HG03565 (cell line): ENCODE data around the gene PLXNA3.
A peak's percentile ranks its signal among the peaks of the same experiment; 100 is the strongest.

Source experiments
- ATAC-seq: cut with Tn5 transposase; IDR thresholded peaks from one replicate; pipeline ENCODE4 v1.9.1; 2021; ENCODE audit warnings: mild to moderate bottlenecking, moderate library complexity; ENCODE audit not compliant: unreplicated experiment

PLXNA3 gene

DNA sequence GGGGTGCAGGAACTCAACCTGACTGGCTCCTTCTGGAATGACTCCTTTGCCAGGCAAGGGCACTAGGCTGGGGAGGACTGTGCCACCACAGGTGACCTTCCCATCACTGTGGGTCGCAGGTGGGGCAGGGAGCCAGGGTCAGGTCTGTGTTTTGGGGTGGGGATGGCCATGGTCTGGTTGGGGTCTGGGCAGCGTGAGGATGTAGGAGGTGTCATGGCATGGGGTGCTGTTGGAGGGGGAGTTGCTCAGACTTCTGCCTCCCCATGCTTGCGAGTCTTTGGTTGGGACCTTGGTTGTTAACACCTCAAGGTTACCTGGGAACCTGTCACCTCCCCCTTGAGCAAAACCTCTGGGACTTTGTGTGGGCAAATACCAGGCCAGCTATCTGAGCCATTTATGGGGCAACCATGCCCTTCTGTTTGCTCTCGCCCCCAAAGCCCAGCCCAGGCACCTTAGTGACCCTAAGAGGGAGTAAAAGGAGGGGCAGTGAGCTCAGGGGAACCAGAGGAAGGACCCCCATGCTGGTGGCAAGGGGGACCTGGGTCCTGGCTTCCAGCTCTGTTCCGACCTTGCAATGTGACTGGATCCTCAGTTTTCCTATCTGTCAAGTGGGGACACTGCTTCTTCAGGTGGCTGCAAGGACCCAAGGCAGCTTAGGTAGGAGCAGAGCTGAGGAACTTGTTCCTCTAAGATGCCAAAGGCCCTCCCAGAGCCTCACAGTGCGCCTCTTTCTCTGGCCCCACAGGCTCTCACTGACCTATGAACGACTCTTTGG lies 23.5 kb upstream of the PLXNA3 start:
- no peak for ATAC-seq

DNA sequence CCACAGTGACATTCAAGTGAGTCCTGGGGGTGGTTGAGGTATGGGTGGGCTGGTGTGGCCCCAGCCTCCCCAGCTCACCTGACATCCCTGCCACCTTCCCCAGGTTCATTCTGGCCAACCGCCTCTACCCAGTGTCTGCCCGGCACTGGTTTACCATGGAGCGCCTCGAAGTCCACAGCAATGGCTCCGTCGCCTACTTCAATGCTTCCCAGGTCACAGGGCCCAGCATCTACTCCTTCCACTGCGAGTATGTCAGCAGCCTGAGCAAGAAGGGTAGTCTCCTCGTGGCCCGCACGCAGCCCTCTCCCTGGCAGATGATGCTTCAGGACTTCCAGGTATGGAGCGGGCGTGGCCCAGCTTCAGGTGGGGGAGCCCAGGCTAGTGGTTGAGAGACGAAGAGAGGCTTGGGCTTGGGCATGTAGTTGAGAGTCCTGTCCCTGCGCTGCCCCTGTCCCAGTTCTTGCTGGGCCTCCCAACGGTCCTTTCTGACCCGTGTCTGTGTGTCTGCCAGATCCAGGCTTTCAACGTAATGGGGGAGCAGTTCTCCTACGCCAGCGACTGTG lies 22.8 kb upstream of the PLXNA3 start:
- ATAC-seq = no peak

GRCh38 chrX:154436374-154436982 lies 21.6 kb upstream of the PLXNA3 start:
- no peak for ATAC-seq

DNA sequence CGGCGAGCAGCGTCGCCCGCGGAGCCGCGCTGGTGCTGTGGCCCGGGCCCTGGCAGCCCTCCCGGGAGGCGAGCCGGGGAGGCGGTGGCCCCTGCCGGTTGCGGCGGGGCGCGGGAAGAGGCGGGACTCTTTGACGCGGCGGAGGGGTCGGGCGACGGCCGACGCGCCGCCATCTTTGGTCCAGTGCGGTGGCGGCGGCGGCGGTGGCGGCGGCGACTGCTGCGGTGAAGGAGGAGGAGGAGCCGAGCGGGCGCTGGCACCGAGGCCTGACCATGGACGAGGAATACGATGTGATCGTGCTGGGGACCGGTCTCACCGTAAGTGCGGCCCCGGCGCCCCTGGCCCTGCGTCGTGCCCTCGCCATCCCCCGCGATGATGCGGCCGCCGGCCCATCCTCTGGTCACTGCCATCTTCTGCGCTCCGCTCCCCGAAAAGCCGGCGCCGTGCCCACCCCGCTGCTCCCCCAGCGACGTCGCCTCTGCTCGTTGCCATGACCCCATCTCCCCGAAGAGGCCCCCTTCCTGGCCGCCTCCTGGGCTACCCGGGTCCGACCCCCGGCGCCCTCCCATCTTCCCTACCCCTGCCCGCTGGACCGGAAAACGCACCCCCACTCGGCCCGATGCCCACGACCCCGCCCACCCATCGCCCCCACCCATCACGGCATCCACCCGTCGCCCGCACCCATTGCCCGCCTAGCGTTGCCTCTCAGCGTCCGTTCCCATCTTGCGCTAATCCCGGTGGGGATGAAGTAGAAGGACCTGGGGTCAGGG lies 20.9 kb upstream of the PLXNA3 start, which contains the start of gene GDI1:
Gene GDI1 (plus strand): TSS at position 172 of the 770 bp plus-strand sequence. CDS start 101 bp downstream, at position 273.
- ATAC-seq = no peak

DNA sequence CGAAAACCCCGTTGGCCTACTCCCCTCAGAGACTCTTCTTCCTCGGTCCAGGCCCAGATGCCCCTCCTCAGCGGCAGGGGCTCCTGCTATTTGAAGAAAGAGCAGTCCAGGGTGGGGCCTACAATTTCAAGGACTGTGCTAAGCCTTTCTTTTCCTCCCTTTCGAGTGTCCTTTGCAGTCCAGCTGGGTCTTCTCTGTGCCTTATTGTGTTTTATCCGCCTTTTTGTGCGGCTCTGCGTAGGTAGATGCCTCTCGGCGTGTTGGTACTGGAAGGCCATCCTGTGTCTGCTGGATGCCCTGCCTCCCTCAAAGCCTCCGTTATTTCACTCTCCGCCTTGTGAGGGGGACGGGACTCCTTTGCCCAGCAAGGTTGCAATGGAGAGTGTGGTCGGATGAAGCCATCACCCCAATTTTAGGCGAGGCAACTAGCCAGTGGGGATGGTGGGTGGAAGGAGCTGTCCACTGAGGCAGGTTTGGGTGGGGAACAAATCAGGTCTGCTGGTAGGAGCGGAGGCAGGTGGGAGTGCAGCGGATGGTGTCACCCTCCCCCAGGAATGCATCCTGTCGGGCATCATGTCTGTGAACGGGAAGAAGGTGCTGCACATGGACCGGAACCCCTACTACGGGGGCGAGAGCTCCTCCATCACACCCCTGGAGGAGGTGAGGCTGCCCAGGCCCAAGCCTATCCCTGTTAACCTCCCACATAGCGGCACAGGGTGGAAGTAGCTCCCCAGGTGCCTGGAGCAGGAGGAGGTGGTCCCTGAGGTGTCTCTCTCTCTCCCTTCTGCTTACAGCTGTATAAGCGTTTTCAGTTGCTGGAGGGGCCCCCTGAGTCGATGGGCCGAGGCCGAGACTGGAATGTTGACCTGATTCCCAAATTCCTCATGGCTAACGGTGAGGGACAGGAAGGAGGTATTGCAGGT lies 19.8 kb upstream of the PLXNA3 start:
- no peak for ATAC-seq

DNA sequence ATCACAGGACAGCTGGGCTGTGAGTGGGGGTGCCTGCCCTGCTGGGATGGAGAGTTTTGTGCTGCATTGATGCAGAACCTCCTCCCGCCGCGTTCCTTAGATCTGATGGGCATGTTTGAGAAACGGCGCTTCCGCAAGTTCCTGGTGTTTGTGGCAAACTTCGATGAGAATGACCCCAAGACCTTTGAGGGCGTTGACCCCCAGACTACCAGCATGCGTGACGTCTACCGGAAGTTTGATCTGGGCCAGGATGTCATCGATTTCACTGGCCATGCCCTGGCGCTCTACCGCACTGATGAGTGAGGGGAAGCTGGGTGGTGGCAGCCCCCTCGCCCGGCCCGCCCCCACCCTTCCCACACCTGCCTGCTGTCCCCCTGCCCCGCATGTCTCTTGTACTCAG lies 18.2 kb upstream of the PLXNA3 start:
- no peak for ATAC-seq

DNA sequence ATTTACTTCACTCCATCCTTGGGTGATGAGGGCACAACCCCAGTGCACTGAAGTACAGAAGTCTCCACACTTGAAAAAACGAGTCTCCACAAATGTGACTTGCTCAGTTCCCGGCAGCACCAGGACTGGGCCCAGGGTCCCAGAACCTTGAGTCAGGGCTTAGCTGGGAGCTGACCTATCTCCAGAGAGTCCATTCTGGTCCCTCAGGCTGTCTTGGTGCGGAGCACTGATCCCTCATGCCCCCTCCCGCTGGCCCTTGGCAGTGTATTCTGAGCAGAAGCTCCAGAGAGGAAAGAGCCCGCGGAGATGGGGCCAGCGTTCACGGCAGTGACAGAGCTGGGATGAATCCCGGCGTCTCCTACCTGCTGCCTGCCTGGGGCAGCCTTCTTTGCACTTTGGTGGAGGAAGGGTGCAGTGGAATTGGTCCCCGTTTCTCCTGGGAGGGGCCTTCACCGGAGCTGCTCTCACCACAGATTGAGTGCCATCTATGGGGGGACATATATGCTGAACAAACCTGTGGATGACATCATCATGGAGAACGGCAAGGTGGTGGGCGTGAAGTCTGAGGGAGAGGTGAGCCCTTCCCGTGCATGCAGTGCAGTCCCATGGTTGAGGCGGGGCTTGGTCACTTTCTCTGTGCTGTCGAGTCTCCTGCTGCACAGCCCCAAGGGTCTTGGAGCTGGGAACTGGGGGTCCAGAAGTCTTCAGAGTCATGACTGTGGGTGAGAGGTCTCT lies 17.3 kb upstream of the PLXNA3 start:
- no peak for ATAC-seq

DNA sequence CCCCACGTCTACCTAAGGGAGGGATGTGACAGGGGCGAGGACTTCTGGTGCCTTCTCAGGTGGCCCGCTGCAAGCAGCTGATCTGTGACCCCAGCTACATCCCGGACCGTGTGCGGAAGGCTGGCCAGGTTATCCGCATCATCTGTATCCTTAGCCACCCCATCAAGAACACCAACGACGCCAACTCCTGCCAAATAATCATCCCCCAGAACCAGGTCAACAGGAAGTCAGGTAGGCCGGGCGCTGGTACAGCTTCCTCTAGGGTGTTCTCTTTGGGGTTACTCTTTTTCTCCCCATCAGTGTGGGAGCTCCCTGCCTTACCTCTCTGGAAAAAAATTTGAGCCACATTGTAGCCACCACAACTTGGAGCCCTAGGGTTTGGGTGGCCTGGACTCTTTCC lies 16.5 kb upstream of the PLXNA3 start:
- ATAC-seq = no peak

DNA sequence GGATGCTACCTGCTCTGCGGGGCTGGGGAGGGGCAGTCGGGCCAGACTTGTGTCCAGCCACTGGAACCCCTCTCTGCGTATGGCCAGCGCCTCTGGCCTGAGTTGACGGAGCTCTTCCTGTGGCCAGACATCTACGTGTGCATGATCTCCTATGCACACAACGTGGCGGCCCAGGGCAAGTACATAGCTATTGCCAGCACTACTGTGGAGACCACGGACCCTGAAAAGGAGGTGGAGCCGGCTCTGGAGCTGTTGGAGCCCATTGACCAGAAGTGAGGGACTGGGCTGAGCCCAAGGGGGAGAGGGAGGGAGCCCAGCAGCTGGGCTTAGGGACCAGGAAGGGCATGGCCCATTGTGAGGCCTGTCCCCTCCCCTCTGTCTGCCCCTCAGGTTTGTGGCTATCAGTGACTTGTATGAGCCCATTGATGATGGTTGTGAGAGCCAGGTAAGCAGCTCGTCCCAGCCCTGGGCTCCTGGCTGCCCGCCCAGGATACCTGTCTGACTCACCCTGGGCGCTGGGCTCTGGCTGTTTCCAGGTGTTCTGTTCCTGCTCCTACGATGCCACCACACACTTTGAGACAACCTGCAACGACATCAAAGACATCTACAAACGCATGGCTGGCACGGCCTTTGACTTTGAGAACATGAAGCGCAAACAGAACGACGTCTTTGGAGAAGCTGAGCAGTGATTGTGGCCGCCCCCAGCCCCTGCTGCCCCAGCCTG lies 15.9 kb upstream of the PLXNA3 start:
- ATAC-seq = no peak

DNA sequence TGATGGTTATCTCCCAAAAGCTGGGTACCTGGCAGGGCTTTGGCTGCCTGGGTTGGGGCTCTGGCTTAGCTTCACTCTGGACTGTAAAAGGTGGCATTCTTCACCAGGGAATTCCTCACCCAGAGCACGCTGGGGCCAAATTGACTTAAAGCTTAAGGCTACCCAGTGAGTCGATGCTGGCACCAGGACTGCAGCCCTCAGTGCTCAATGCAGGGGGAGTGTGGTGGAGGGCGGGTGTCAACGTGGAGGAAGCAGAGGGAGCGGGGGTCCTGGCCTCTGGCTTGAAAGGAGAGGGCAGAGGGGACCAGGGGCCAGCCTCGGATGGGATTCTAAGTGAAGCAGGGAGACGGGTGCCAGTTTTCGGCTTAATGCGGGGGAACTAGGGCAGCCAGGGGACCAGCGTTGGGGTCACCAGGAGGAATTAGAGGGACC lies 14.6 kb upstream of the PLXNA3 start:
- ATAC-seq = no peak

DNA sequence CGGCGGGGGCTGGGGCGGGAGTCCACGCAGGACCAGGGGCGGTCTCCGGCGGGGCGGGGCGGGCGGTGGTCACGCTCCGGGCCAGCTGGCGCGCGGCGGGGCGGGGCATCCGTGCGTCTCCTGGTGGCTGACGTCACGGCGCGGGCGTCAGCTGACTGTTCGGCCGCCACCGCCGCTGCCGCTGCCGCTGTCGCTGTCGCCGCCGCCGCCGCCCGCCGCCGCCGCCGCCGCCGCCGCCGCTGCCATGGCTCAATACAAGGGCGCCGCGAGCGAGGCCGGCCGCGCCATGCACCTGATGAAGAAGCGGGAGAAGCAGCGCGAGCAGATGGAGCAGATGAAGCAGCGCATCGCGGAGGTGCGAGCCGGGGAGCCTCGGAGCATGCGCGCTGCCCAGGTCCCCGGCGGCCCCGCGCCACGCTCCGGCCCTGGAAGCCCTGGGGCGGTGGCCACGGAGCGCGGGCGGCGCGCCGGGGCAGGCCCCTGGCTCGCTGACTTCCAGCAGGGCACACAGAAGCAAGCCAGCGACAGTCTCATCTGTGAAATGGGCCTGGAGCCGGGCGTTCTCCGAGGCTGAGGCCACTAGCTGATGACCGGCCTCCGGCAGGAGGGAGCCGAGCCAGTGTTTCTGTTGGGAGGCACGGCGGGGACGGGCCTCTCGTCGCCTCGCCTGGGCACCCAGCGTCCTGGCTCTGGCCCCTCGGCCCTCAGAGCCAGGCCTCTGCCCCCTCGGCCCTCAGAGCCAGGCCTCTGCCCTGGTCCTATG lies 13.9 kb upstream of the PLXNA3 start, which contains the start of gene FAM50A:
Gene FAM50A (plus strand): TSS at position 150 of the 763 bp plus-strand sequence. CDS start 95 bp downstream, at position 245.
- peak; percentile 50 for ATAC-seq

DNA sequence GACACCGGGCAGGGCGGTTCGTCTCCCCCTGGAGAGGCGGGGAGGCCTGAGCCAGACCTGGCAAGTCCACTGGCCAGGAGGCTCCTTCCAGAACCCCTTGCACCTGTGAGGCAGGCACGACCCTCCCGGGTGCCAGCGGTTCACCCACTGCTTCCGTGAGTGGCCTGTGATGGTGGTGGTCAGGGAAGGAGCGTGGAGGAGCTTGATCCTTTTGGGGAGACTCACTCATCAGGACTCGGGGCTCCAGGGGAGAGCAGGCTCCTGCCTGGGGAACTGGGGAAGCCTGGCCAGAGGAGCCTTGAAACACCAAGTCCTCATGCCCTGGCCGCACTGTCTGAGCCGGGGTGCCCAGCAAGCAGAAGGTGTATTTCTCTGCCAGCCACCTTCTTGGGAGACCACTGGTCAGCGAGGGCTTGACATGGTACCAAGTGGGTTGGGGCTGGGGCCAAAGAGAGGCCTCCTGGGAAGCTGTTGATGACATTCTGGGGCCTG lies 13.3 kb upstream of the PLXNA3 start:
- no peak for ATAC-seq

- ATAC-seq = no peak
Measured at GRCh38 chrX:154445776-154446175, 12.3 kb upstream of the PLXNA3 start.

DNA sequence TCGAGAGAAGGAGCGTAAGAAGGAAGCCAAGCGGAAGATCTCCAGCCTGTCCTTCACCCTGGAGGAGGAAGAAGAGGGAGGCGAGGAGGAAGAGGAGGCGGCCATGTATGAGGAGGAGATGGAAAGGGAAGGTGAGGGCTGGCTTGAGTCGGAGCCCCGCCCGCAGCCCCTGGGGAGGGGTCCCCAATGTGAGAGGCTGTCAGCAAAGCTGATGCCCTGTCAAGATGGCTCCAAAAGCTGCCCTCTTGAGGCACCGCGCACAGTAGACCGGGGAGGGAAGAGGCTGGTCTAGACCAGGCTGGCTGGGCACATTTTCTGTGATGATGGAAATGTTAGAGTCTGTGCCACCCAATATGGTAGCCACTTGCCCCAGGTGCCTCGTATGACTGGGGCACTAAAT lies 11.7 kb upstream of the PLXNA3 start:
- ATAC-seq = no peak

DNA sequence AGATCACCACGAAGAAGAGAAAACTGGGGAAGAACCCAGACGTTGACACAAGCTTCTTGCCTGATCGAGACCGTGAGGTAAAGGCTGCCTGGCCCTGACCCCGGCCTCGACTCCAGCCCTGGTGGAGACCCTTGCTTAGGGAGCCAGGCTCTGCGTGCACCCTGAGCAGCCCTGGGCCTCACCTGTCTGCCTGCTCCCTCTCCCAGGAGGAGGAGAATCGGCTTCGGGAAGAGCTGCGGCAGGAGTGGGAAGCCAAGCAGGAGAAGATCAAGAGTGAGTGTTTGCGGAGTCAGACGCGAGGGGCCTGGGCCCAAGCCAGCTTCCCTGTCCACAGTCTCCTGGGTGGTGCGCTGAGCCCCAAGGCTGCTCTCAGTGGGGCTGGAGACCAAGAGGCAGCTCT lies 9.6 kb upstream of the PLXNA3 start:
- no peak for ATAC-seq

GRCh38 chrX:154449618-154450017 lies 8.5 kb upstream of the PLXNA3 start:
- no peak for ATAC-seq

GRCh38 chrX:154450312-154450711 lies 7.8 kb upstream of the PLXNA3 start:
- no peak for ATAC-seq

GRCh38 chrX:154452823-154453222 lies 5.3 kb upstream of the PLXNA3 start:
- no peak for ATAC-seq
